ENCODE measurements around the gene BRINP3. TPM values are rescaled to one million over a fixed set of nuclear protein-coding genes. Genes with fewer than 3 reads are reported as not detected.
"Not testable (repeated sequence)": the region's sequence is repeated elsewhere in the genome, so short reads cannot be mapped to it uniquely, and the experiment has no call there.

Gene BRINP3
- total RNA-seq, 4 donors from 2014 or later: 5.0 to 30.3 (median 14.1) TPM

GRCh38 chr1:190124068-190124467 lies 353.6 kb downstream of the BRINP3 start:
- H3K27me3 ChIP-seq: no peaks in the 10 kb centered on the region
- H3K27ac ChIP-seq: no peak overlapping the region
- TF ChIP-seq POLR2AphosphoS5 (IDR thresholded peaks at IDR 0.05) (no peak), POLR2A (IDR thresholded peaks at IDR 0.05) (no peak), EP300 (IDR thresholded peaks at IDR 0.05; ENCODE audit: low read depth) (no peak), CTCF (IDR thresholded peaks at IDR 0.05) (no peak)
- intact Hi-C loops (cut with DNase I; ENCODE audit: low total_unique reads) (no loop called here), in situ Hi-C loops (cut with MboI; ENCODE audit: low pct_ligation_motif_present in 1 of 4, low pct_unique_long_range_greater_than_20kb in 1 of 4, low sequenced_read_pairs in 3 of 4) (no loop called here)
- H3K4me3 ChIP-seq: no peak overlapping the region
- no peaks in the 10 kb centered on the region for H3K36me3 ChIP-seq
- WGBS, 2 donors (ENCODE audit: low coverage in 1 of 2): 76% methylated on average over 3 of the region's 3 CpGs
- H3K4me1 ChIP-seq: no peaks in the 10 kb centered on the region
- no peak for DNase-seq
- H3K9me3 ChIP-seq: no peaks in the 10 kb centered on the region

GRCh38 chr1:190120564-190120963 lies 357.1 kb downstream of the BRINP3 start:
- H3K9me3 ChIP-seq; intact Hi-C loops (cut with DNase I; ENCODE audit: low total_unique reads); H3K27me3 ChIP-seq; H3K4me3 ChIP-seq; in situ Hi-C loops (cut with MboI; ENCODE audit: low pct_ligation_motif_present in 1 of 4, low pct_unique_long_range_greater_than_20kb in 1 of 4, low sequenced_read_pairs in 3 of 4); DNase-seq; H3K36me3 ChIP-seq; H3K4me1 ChIP-seq; H3K27ac ChIP-seq: not testable (repeated sequence)
- 86 to 90% methylated on average over 10 to 11 of the region's 11 CpGs for WGBS, 2 donors (ENCODE audit: low coverage in 1 of 2)

- no peaks in the 10 kb centered on the region for H3K27me3 ChIP-seq
- no peak overlapping the region for H3K4me3 ChIP-seq
- no peaks in the 10 kb centered on the region for H3K4me1 ChIP-seq
- no peaks in the 10 kb centered on the region for H3K9me3 ChIP-seq
- in situ Hi-C loops (cut with MboI; ENCODE audit: low pct_ligation_motif_present in 1 of 4, low pct_unique_long_range_greater_than_20kb in 1 of 4, low sequenced_read_pairs in 3 of 4) (no loop called here), intact Hi-C loops (cut with DNase I; ENCODE audit: low total_unique reads) (no loop called here)
- no peak for DNase-seq
- no peak for TF ChIP-seq POLR2AphosphoS5 (IDR thresholded peaks at IDR 0.05)
- no peak for TF ChIP-seq CTCF (IDR thresholded peaks at IDR 0.05)
- no peak for TF ChIP-seq POLR2A (IDR thresholded peaks at IDR 0.05)
- TF ChIP-seq EP300 (IDR thresholded peaks at IDR 0.05; ENCODE audit: low read depth): no peak
- no peaks in the 10 kb centered on the region for H3K36me3 ChIP-seq
- H3K27ac ChIP-seq: no peak overlapping the region
- WGBS, 2 donors (ENCODE audit: low coverage in 1 of 2): 50 to 51% methylated on average over 2 of the region's 2 CpGs
Observed at GRCh38 chr1:190119683-190120082, 358.0 kb downstream of the BRINP3 start.

GRCh38 chr1:190116921-190117320 lies 360.7 kb downstream of the BRINP3 start:
- DNase-seq: no peak
- in situ Hi-C loops (cut with MboI; ENCODE audit: low pct_ligation_motif_present in 1 of 4, low pct_unique_long_range_greater_than_20kb in 1 of 4, low sequenced_read_pairs in 3 of 4): no loop called here
- H3K27me3 ChIP-seq: no peaks in the 10 kb centered on the region
- no peak for TF ChIP-seq CTCF (IDR thresholded peaks at IDR 0.05)
- no peak for TF ChIP-seq EP300 (IDR thresholded peaks at IDR 0.05; ENCODE audit: low read depth)
- TF ChIP-seq POLR2AphosphoS5 (IDR thresholded peaks at IDR 0.05): no peak
- no peak for TF ChIP-seq POLR2A (IDR thresholded peaks at IDR 0.05)
- intact Hi-C loops (cut with DNase I; ENCODE audit: low total_unique reads): no loop called here
- H3K4me1 ChIP-seq: no peaks in the 10 kb centered on the region
- no peak overlapping the region for H3K4me3 ChIP-seq
- H3K9me3 ChIP-seq: no peaks in the 10 kb centered on the region
- H3K36me3 ChIP-seq: no peaks in the 10 kb centered on the region
- H3K27ac ChIP-seq: no peak overlapping the region

- Histone ChIP-seq H3K4me3 (no peak overlapping the region), H3K27ac (no peak overlapping the region), H3K36me3 (no peaks in the 10 kb centered on the region), H3K4me1 (no peaks in the 10 kb centered on the region), H3K9me3 (no peaks in the 10 kb centered on the region), H3K27me3 (no peaks in the 10 kb centered on the region)
- in situ Hi-C loops (cut with MboI; ENCODE audit: low pct_ligation_motif_present in 1 of 4, low pct_unique_long_range_greater_than_20kb in 1 of 4, low sequenced_read_pairs in 3 of 4) (no loop called here), intact Hi-C loops (cut with DNase I; ENCODE audit: low total_unique reads) (no loop called here)
- DNase-seq: no peak
- TF ChIP-seq POLR2A (IDR thresholded peaks at IDR 0.05): no peak
- TF ChIP-seq POLR2AphosphoS5 (IDR thresholded peaks at IDR 0.05): no peak
- no peak for TF ChIP-seq EP300 (IDR thresholded peaks at IDR 0.05; ENCODE audit: low read depth)
- TF ChIP-seq CTCF (IDR thresholded peaks at IDR 0.05): no peak
- 37% methylated on average over 1 of the region's 1 CpG; no CpG with 5 or more reads in 1 of the 2 donors for WGBS, 2 donors (ENCODE audit: low coverage in 1 of 2)
Observed at GRCh38 chr1:190104961-190105360, 372.7 kb downstream of the BRINP3 start.

Data from transverse colon (tissue), 4 donors.